GM18520 (cell line): ENCODE results near the gene RHOBTB3.
"Not testable (repeated sequence)": the region's sequence is repeated elsewhere in the genome, so short reads cannot be mapped to it uniquely, and the experiment has no call there.

Experiments used
- ATAC-seq: cut with Tn5 transposase; IDR thresholded peaks from one replicate; pipeline ENCODE4 v1.9.1; 2021; ENCODE audit not compliant: unreplicated experiment

The RHOBTB3 gene

GRCh38 chr5:95836971-95837370 is 105.8 kb downstream of the RHOBTB3 start:
- ATAC-seq: not testable (repeated sequence)

GRCh38 chr5:95837492-95837891 is 106.4 kb downstream of the RHOBTB3 start:
- no peak for ATAC-seq

GRCh38 chr5:95838001-95838520 is 106.9 kb downstream of the RHOBTB3 start:
- ATAC-seq: no peak

- no peak for ATAC-seq
These were observed 107.4 kb downstream of the RHOBTB3 start for GRCh38 chr5:95838556-95838955.

- no peak for ATAC-seq
These were observed 108.5 kb downstream of the RHOBTB3 start for GRCh38 chr5:95839658-95840057.

GRCh38 chr5:95840956-95841705 is 110.0 kb downstream of the RHOBTB3 start:
- ATAC-seq: no peak

GRCh38 chr5:95841914-95842812 is 111.0 kb downstream of the RHOBTB3 start:
- ATAC-seq: no peak

- ATAC-seq: peak; percentile 72
These were observed 111.9 kb downstream of the RHOBTB3 start for GRCh38 chr5:95842854-95843544.

GRCh38 chr5:95843733-95844223 is 112.6 kb downstream of the RHOBTB3 start:
- ATAC-seq: no peak

- ATAC-seq: no peak
These were observed 114.3 kb downstream of the RHOBTB3 start for GRCh38 chr5:95845391-95845790.
